ENCODE results near the gene SRCIN1.
A peak's percentile ranks its signal among the peaks of the same experiment; 100 is the strongest.

The SRCIN1 gene

GRCh38 chr17:38598536-38598935 lies 7.2 kb downstream of the SRCIN1 start:
- DNase-seq (ENCODE audit: low read depth), result no peak

GRCh38 chr17:38597375-38597774 lies 8.4 kb downstream of the SRCIN1 start:
- no peak for DNase-seq (ENCODE audit: low read depth)

GRCh38 chr17:38596651-38597050 lies 9.1 kb downstream of the SRCIN1 start:
- no peak for DNase-seq (ENCODE audit: low read depth)

GRCh38 chr17:38595892-38596291 lies 9.9 kb downstream of the SRCIN1 start:
- DNase-seq (ENCODE audit: low read depth), result no peak

GRCh38 chr17:38594152-38594551 lies 11.6 kb downstream of the SRCIN1 start:
- no peak for DNase-seq (ENCODE audit: low read depth)

GRCh38 chr17:38592487-38592886 lies 13.3 kb downstream of the SRCIN1 start:
- no peak for DNase-seq (ENCODE audit: low read depth)

- no peak for DNase-seq (ENCODE audit: low read depth)
Measured at GRCh38 chr17:38591759-38592241, 14.0 kb downstream of the SRCIN1 start.

GRCh38 chr17:38590988-38591758 lies 14.6 kb downstream of the SRCIN1 start:
- no peak for DNase-seq (ENCODE audit: low read depth)

- DNase-seq (ENCODE audit: low read depth), result no peak
Measured at GRCh38 chr17:38589462-38590114, 16.2 kb downstream of the SRCIN1 start.

GRCh38 chr17:38588788-38589174 lies 17.0 kb downstream of the SRCIN1 start:
- DNase-seq (ENCODE audit: low read depth), result no peak

GRCh38 chr17:38587947-38588787 lies 17.6 kb downstream of the SRCIN1 start:
- no peak for DNase-seq (ENCODE audit: low read depth)

GRCh38 chr17:38587203-38587602 lies 18.5 kb downstream of the SRCIN1 start:
- no peak for DNase-seq (ENCODE audit: low read depth)

- DNase-seq (ENCODE audit: low read depth), result no peak
Measured at GRCh38 chr17:38586788-38587187, 19.0 kb downstream of the SRCIN1 start.

- DNase-seq (ENCODE audit: low read depth), result no peak
Measured at GRCh38 chr17:38585918-38586529, 19.7 kb downstream of the SRCIN1 start.

- no peak for DNase-seq (ENCODE audit: low read depth)
Measured at GRCh38 chr17:38585056-38585917, 20.5 kb downstream of the SRCIN1 start.

- peak; percentile 52 for DNase-seq (ENCODE audit: low read depth)
Measured at GRCh38 chr17:38584350-38584925, 21.3 kb downstream of the SRCIN1 start.

GRCh38 chr17:38583828-38584349 lies 21.9 kb downstream of the SRCIN1 start:
- DNase-seq (ENCODE audit: low read depth), result no peak

- DNase-seq (ENCODE audit: low read depth), result no peak
Measured at GRCh38 chr17:38583176-38583575, 22.6 kb downstream of the SRCIN1 start.

GRCh38 chr17:38582069-38582468 lies 23.7 kb downstream of the SRCIN1 start:
- no peak for DNase-seq (ENCODE audit: low read depth)

GRCh38 chr17:38579934-38580333 lies 25.8 kb downstream of the SRCIN1 start:
- DNase-seq (ENCODE audit: low read depth), result no peak

GRCh38 chr17:38579083-38579480 lies 26.7 kb downstream of the SRCIN1 start:
- no peak for DNase-seq (ENCODE audit: low read depth)
